Right hindlimb (tissue), 1 donor: Measurements from ENCODE around the gene SH3PXD2A.

Experiments
- DNase-seq: peaks from one replicate; pipeline ENCODE4 v3.0.0-alpha.2; 2018

SH3PXD2A gene

GRCh38 chr10:103855424-103855823 lies at the start of gene SH3PXD2A:
Gene SH3PXD2A (minus strand): TSS chr10:103855576. CDS start chr10:103855266, 310 bp downstream.
- peak; percentile 83 for DNase-seq

GRCh38 chr10:103901299-103901698 lies 45.9 kb upstream of the SH3PXD2A start:
- no peak for DNase-seq

GRCh38 chr10:103899312-103899711 lies 43.9 kb upstream of the SH3PXD2A start:
- DNase-seq, result no peak

GRCh38 chr10:103897241-103897774 lies 41.9 kb upstream of the SH3PXD2A start:
- DNase-seq, result no peak

- no peak for DNase-seq
These were observed 40.8 kb upstream of the SH3PXD2A start for GRCh38 chr10:103896225-103896624.

DNA sequence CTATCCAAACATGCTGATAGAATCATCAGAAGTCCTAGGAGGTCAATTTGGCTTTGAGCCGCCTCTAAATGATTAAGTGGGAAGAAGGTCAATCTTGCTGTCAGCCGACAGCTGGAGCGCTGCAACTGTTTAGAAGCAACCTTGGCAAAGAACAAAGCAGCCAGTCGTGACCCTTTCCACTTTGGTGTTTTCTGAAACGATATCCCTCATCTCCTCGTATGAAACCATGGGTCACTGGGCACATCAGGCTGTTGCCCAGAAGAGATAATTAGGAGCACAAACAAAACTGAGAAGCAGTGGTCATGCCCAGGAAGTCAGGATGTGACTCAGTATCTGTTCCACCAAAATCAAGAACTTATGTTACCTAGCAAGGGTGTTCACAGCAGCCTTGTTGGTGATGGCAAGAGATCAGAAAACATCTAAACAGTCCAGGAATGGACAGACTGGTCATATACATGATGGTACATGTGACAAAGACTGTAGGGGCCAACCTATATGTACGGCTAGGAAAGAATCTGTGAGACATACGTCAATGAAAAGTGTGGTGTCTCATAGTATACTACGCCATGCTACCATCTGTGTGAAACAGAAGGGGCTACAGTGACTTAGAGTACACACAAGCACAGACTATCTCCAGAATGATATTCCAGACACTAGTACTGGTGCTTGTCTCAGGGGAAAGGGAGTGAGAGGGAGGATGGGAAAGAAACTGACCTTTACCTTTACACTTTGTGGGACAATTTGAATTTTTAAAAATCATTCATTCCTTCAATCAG lies 40.2 kb upstream of the SH3PXD2A start:
- DNase-seq, result no peak

DNA sequence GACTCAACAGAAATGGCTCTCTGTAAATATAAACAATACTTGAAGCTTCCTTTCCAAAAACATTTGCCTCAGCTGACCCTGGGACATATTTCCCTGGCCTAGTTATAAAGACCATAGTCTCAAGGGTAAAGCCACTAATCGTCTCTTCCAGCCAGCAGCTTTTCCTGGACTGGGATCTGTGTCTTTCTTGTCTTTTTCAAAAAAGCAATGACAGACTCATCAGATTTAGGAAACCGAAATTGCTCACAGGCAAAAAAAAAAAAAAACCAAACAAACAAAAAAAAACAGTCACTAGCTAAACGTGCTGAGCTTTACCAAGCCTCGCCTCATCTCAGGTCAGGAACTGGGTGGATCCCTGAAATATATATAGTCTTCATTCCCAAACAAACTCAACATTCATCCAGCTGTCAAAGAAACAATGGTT lies 39.1 kb upstream of the SH3PXD2A start:
- peak; percentile 44 for DNase-seq

- no peak for DNase-seq
These were observed 38.4 kb upstream of the SH3PXD2A start for GRCh38 chr10:103893817-103894216.

GRCh38 chr10:103892181-103892580 lies 36.8 kb upstream of the SH3PXD2A start:
- DNase-seq, result no peak

GRCh38 chr10:103890688-103891087 lies 35.3 kb upstream of the SH3PXD2A start:
- no peak for DNase-seq

DNA sequence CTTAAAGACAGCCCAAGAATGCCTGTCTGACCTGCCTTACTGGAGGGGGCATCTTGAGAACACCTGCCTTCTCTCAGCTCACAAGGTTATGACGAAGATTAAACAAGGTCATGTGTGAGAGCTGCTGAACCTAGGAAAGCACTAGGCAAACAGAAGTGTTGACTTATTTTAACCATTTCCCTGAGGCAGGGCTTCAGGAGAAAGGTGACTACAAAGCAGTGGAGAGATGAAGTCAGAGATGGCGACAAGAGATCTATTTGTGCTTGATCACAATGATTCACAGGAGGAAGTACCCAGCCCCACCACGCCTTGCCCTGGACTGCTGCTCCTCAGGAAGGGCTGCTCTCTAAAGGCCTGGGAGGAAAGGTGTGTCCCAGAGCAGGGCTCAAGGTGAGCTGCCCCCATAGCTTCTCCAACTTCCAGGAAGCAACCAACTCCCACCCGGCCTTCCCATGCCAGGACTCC lies 34.9 kb upstream of the SH3PXD2A start:
- DNase-seq, result no peak

- no peak for DNase-seq
These were observed 33.8 kb upstream of the SH3PXD2A start for GRCh38 chr10:103889121-103889720.

- DNase-seq, result peak; percentile 83
These were observed 32.9 kb upstream of the SH3PXD2A start for GRCh38 chr10:103888113-103888841.

DNA sequence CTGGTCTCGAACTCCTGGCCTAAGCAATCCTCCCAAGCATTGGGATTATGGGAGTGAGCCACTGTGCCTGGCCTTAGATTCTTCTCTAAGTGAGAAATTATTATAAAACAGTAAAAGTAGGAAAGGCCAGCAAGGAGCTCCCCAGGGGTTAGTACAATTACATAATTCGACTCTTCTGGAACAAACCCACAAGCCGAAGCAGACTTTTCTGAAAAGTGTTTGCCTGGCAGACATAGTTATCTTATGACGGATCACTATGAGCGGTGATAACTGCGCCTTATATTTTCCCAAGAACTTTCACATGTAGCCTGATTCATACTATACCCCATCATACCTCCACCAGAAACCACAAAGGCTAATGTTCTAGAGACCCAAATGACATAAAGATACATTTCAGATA lies 30.2 kb upstream of the SH3PXD2A start:
- no peak for DNase-seq

DNA sequence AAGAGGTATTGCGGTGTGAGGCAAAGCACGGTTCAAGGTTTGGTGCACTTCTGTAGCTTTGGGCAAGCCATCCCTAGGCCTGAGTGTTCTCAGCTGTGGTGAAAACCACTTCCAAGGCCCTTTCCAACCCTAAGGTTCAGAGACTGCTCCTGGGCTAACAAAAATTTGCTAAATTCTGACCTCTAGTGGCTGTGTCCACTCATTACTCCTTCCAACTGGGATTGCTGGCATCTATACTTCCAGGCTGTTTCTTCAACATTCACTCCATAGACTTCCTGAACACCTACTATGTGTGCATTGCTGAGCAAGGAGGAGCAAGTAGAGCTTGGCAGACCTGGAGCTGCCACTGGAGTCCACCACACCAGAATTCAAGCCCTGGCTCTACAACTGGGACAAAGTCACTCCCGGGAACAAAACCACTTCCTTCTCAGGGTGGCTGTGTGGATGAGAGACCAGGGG lies 29.3 kb upstream of the SH3PXD2A start:
- peak; percentile 56 for DNase-seq

DNA sequence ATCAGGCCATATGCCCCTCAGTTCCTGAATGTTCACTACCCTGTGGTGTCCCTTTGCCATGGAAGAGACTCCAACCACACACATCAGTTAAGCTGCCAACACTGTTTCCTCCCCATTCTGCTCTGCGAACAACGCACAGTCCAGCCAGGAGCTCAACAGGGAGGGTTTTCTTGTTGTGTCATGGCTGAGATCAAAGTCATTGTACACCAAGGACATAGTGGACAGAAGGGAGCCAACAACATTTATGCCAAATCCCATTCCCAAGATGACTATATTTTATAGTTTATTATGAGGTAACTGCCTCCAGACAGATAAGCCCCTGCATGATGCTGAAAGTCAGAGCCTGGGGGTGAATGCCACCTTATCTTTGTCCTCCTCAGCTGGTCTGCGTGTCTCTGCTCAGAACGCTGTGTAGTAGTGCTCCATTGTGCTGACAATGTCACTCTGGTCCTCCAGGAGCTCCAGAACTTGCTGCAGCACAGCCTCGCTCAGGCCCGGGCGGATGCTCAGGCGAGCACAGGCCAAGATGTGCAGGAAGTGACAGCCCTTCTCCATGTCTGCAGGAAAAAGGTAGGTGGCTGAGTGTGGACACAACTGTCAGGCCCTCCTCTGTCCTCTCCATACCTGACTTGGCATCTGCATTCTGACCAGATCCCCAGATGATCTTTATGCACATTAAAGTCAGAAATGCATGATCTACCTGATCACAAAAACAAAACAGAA lies 27.1 kb upstream of the SH3PXD2A start:
- no peak for DNase-seq

DNA sequence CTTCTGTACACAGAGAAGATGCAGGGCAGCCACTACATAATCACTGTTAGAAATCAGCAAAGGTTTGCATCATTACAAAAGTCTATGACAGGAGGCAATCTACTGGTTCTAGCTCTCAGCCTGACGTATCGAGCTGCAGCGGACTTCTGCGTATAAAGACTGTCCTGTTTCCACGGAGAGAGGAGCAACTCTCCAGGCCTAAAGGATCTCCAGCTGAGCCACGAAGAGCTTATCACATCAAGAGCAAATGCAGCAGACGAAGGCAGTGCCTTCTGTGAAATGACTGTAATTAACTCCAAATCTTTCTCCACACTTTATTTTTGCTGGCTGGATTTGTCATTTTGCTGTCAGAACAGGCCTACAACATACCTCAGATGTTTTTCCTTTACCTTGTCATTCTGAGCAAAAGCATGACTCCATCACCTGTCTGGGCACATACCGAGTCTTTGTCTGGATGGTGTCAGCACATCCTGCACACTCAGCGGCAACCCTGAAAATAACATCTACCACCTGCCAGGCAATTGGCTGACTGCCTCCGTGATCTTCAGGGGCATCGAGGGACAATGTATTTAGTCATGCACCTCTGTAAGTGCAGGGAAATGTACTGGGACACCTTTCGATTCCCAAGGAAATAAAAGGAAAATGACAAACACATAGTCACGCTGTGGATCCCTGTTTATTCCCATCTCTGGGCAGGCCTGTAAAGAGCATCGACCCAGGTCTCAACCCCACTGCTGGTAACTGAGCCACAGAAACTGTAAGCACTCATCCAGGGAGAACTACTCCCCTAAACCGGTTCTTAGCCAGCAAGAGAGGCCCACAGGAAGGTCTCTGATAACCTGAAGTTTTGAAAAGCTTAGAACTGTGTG lies 26.3 kb upstream of the SH3PXD2A start:
- no peak for DNase-seq

DNA sequence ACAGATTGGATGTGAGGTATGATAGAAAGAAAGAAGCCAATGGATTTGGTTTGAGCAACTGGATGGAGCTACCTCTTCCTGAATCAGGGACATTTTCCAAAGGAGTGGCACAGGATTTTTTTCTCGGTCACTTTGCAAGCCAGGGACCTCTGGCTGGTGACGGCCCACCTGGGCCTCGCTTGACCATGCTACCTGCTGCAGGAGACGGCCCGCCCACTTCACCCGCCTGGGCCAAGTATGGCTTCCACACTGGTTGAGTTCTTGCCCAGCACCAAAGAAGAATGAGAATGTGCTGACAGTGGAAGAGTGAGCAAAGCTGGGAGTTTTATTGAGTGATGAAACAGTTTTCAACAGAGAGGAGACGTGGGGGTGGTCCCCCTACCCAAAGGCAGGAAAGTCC lies 24.5 kb upstream of the SH3PXD2A start:
- no peak for DNase-seq

DNA sequence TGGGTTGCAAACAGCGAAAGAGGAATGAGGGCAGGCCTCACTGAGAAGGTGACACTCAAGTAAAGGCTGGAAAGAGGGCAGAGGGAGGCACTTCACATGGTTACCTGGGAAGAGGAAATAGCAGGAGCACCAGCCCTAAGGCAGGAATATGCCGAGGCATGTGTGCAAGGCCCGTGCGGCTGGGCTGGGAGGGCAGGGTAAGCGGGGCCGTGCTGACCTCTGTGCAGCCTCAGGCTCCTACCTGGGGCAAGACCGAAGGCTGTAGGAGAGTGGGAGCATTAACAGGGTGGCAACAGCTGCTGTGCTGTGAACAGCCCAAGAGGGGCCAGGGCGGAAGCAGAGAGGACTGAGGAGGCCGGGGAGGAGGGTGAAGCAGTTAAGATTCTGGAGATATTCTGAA lies 24.0 kb upstream of the SH3PXD2A start:
- DNase-seq, result no peak

GRCh38 chr10:103877861-103878260 lies 22.5 kb upstream of the SH3PXD2A start:
- no peak for DNase-seq

GRCh38 chr10:103876155-103876554 lies 20.8 kb upstream of the SH3PXD2A start:
- DNase-seq, result no peak

- no peak for DNase-seq
These were observed 19.4 kb upstream of the SH3PXD2A start for GRCh38 chr10:103874730-103875129.
